22Rv1 (cell line): ENCODE measurements around the gene TCEAL3.

ENCODE experiments used
- ZFX ChIP-seq: fragments of 450-650 bp; IDR thresholded peaks from 2 replicates; pipeline ENCODE4 v1.6.1; 2017; ENCODE audit warnings: antibody characterized with exemption, borderline replicate concordance
- TF ChIP-seq, protein P1 (sequence below): fragments of 450-650 bp; IDR thresholded peaks from 2 replicates; pipeline ENCODE4 v1.5.1; 2017; ENCODE audit warnings: mild to moderate bottlenecking

DNA sequence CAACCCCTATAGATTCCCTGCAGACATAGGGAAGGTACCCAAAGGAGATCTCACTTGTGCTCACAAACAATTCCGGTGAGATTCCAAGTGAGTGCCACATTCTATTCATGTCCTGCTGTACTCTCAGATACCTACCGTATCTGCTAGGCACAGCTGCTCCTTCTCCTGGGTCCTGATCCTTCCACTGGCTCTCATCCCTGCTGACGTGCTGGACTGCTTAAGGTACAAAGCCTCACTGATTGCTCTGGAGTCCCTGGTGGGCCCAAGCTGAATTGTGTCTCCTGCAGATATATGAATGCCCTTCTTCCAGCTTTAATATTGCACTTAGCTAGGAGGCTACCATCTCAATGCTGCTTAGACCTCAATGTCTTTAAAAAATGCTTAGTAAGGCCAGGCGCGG lies 23.4 kb downstream of the TCEAL3 start:
- TF ChIP-seq, protein P1, sequence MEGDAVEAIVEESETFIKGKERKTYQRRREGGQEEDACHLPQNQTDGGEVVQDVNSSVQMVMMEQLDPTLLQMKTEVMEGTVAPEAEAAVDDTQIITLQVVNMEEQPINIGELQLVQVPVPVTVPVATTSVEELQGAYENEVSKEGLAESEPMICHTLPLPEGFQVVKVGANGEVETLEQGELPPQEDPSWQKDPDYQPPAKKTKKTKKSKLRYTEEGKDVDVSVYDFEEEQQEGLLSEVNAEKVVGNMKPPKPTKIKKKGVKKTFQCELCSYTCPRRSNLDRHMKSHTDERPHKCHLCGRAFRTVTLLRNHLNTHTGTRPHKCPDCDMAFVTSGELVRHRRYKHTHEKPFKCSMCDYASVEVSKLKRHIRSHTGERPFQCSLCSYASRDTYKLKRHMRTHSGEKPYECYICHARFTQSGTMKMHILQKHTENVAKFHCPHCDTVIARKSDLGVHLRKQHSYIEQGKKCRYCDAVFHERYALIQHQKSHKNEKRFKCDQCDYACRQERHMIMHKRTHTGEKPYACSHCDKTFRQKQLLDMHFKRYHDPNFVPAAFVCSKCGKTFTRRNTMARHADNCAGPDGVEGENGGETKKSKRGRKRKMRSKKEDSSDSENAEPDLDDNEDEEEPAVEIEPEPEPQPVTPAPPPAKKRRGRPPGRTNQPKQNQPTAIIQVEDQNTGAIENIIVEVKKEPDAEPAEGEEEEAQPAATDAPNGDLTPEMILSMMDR, result no peak
- no peak for TF ChIP-seq ZFX
